Lower lobe of right lung (tissue), 2 donors: Measurements from ENCODE around the gene SLC1A3. TPM values are rescaled to one million over a fixed set of nuclear protein-coding genes. Genes with fewer than 3 reads are reported as not detected.

Source experiments
- ATAC-seq, 2 donors: fragments of 200-7000 bp; cut with Tn5 transposase; one replicate each; pipeline ENCODE4 v1.9.1; 2020 to 2022; ENCODE audit warnings: mild to moderate bottlenecking in 2 of 2, moderate library complexity in 2 of 2
- DNase-seq: peaks from one replicate; pipeline ENCODE4 v3.0.0-alpha.2; 2020
- H3K27ac ChIP-seq: fragments of 200-600 bp; one replicate; pipeline ENCODE4 v1.8.0; 2022
- H3K27me3 ChIP-seq: fragments of 200-600 bp; one replicate; pipeline ENCODE4 v1.8.0; 2022; ENCODE audit warnings: low read depth
- H3K36me3 ChIP-seq: fragments of 200-600 bp; one replicate; pipeline ENCODE4 v1.8.0; 2022; ENCODE audit warnings: mild to moderate bottlenecking
- H3K4me1 ChIP-seq: fragments of 200-600 bp; one replicate; pipeline ENCODE4 v1.8.0; 2022
- H3K4me3 ChIP-seq: fragments of 200-600 bp; one replicate; pipeline ENCODE4 v1.8.0; 2022; ENCODE audit warnings: mild to moderate bottlenecking
- H3K9me3 ChIP-seq: fragments of 200-600 bp; one replicate; pipeline ENCODE4 v1.8.0; 2022
- CTCF ChIP-seq: fragments of 200-600 bp; IDR thresholded peaks from one replicate; pipeline ENCODE4 v1.8.0; 2022; ENCODE audit warnings: antibody characterized with exemption, mild to moderate bottlenecking
- intact Hi-C: fragments of 100-400 bp; cut with DNase I; formaldehyde crosslinking; loops from one replicate; pipeline ENCODE4 v1.11.0; 2022
- total RNA-seq: library from RNA; stranded (reverse); fragmentation: NEBNext Ultra II Directional; extraction: Animal tissue kit (Norgen Biotek cat#: 25700); gene quantifications from one replicate; pipeline ENCODE4 v1.2.1, GENCODE V29; 2021
- donor health status: DM: no; HTN: yes; CAD: no; lungs with severe emphysema.

SLC1A3 gene
- total RNA-seq, 1 donor from 2014 or later: 52.1 TPM

GRCh38 chr5:36692791-36693763 lies 86.7 kb downstream of the SLC1A3 start:
- Histone ChIP-seq H3K4me3 (peak overlapping the region; percentile 30), H3K36me3 (no peaks in the 10 kb centered on the region)
- peak; percentile 84 to 87 for ATAC-seq

GRCh38 chr5:36694351-36694750 lies 87.9 kb downstream of the SLC1A3 start:
- H3K4me1 ChIP-seq: peaks cover 31% of the 10 kb centered on the region
- TF ChIP-seq CTCF: no peak
- DNase-seq: no peak
- H3K9me3 ChIP-seq: no peaks in the 10 kb centered on the region
- H3K36me3 ChIP-seq: no peaks in the 10 kb centered on the region
- no peak overlapping the region for H3K27ac ChIP-seq
- H3K27me3 ChIP-seq: peaks cover 12% of the 10 kb centered on the region
- no peak for ATAC-seq
- H3K4me3 ChIP-seq: no peak overlapping the region
- intact Hi-C loops: loop anchor here (10.0 kb wide), 1 partner anchor 280 kb away; no protein-coding TSS in a partner anchor

More at GRCh38 chr5:36692791-36693763, 86.7 kb downstream of the SLC1A3 start:
- H3K4me1 ChIP-seq: peaks cover 36% of the 10 kb centered on the region
- intact Hi-C loops: loop anchor here (10.0 kb wide), 1 partner anchor 278 kb away; no protein-coding TSS in a partner anchor
- no peaks in the 10 kb centered on the region for H3K9me3 ChIP-seq
- peak; percentile 86 for DNase-seq
- peak; percentile 71 for TF ChIP-seq CTCF
- peaks cover 16% of the 10 kb centered on the region for H3K27me3 ChIP-seq
- no peak overlapping the region for H3K27ac ChIP-seq

GRCh38 chr5:36696059-36696673 lies 89.8 kb downstream of the SLC1A3 start:
- DNase-seq (no peak), ATAC-seq (peak; percentile 37 to 52)
- TF ChIP-seq CTCF: peak; percentile 59
- Histone ChIP-seq H3K4me3 (no peak overlapping the region), H3K36me3 (no peaks in the 10 kb centered on the region), H3K4me1 (peaks cover 13% of the 10 kb centered on the region), H3K27ac (no peak overlapping the region), H3K9me3 (no peaks in the 10 kb centered on the region), H3K27me3 (peaks cover 11% of the 10 kb centered on the region)
- intact Hi-C loops: loop anchor here (10.0 kb wide), 1 partner anchor 281 kb away; no protein-coding TSS in a partner anchor

- H3K9me3 ChIP-seq: no peaks in the 10 kb centered on the region
- no peak overlapping the region for H3K4me3 ChIP-seq
- no peak for ATAC-seq
- H3K4me1 ChIP-seq: peaks cover 9% of the 10 kb centered on the region
- DNase-seq: no peak
- intact Hi-C loops: loop anchor here (10.0 kb wide), 1 partner anchor 283 kb away; no protein-coding TSS in a partner anchor
- TF ChIP-seq CTCF: no peak
- no peak overlapping the region for H3K27ac ChIP-seq
- no peaks in the 10 kb centered on the region for H3K36me3 ChIP-seq
- peaks cover 7% of the 10 kb centered on the region for H3K27me3 ChIP-seq
Observed at GRCh38 chr5:36698031-36698430, 91.6 kb downstream of the SLC1A3 start.

GRCh38 chr5:36701085-36701698 lies 94.8 kb downstream of the SLC1A3 start:
- TF ChIP-seq CTCF: no peak
- ATAC-seq: peak; percentile 58 to 73
- Histone ChIP-seq H3K4me3 (no peak overlapping the region), H3K27ac (no peak overlapping the region), H3K36me3 (no peaks in the 10 kb centered on the region), H3K4me1 (peaks cover 9% of the 10 kb centered on the region), H3K27me3 (no peaks in the 10 kb centered on the region), H3K9me3 (no peaks in the 10 kb centered on the region)
- intact Hi-C loops: no loop called here
- no peak for DNase-seq
